HL-60/S4 (cell line): ENCODE measurements around the gene GLRA1.

Source experiments
- in situ Hi-C: fragments of 300-500 bp; cut with MboI; formaldehyde crosslinking; loops from 2 replicates; pipeline ENCODE4 v1.14.3; 2022; ENCODE audit warnings: low sequenced_read_pairs

Gene GLRA1

DNA sequence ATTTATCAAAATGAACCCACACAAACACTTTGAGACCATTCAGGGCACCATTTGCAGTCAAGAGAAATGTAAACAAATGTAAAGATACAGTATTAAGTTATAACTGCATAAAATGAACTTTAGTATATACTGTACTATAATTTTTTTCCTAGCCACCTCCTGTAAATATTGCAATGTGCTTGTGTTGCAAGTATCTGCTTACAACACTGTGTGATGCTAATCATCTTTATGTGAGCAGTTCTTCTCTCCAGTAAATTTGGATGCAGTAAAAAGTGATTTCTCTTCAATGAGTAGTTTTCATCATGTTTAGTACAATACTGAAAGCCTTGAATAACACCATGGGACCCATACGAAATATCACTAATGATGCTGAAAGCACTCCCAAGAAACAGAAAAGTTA lies 143.4 kb downstream of the GLRA1 start:
- in situ Hi-C loops: no loop called here

DNA sequence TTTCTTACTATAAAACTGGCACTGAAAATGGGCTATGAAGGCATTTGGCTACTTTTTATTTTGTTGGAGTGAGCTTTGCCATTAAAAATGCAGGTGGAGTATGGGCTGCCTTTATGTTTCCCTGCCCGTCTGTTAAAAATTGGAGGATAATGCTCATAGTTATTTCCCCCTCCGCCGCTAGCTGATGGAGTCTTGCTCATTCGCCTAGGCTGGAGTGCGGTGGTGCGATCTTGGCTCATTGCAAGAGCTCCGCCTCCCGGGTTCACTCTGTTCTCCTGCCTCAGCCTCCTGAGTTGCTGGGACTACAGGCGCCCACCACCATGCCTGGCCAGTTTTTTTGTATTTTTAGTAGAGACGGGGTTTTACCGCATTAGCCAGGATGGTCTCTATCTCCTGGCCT lies 144.3 kb downstream of the GLRA1 start:
- in situ Hi-C loops: no loop called here

DNA sequence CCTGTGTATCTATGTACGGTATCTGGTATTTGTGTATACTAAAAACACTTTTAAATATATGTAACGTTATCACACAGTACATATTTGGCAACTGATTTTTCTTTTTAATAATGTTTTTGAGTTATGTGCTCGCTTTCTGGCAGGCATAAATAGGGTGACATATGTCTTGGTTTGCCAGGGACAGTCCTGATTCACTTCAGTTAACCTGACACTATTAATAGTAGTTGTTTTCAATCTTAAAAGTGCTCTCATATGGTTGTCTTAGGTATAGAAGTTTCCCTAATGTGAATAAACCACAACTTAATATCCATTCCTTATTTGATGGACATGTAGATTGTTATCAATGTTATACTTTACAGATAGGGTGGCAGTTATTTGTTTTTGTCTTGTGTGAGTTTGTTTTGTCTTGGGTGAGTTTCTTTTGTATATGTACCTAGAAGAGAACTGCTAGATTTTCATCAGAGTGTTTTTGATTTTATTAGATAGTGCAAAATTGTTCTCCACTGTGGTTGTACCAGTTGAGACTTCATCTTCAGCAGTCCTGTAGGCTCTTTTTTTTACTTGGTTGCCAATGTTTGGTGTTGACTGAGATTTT lies 145.0 kb downstream of the GLRA1 start:
- in situ Hi-C loops: no loop called here

DNA sequence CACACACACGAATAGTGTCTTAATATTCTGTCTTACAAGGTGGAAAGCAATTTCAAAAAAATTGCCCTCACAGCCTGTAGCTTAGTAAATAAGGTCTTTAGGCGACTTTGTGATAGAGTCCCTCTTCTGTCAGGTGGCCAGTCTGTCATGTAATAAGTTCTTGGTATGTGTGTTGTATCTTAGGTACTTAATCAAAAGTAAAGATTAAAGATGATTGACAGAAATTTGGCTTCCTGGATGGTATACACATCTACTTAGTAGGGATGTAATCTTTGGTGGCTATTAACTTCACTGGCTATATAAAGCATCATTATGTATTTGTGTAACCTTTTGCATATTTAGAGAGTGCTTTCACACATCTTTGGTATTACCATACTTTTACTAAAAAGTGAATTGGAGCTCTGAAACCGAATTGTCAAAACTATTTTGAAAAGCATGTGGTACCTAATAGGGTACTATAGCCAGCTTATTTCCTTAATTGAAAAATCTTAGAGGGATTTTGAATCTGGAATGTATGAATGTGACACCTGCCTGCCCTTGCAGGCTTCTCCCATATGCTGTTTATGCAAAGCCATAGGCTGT lies 149.5 kb downstream of the GLRA1 start:
- in situ Hi-C loops: no loop called here

GRCh38 chr5:151773951-151774350 lies 150.7 kb downstream of the GLRA1 start:
- in situ Hi-C loops: no loop called here

DNA sequence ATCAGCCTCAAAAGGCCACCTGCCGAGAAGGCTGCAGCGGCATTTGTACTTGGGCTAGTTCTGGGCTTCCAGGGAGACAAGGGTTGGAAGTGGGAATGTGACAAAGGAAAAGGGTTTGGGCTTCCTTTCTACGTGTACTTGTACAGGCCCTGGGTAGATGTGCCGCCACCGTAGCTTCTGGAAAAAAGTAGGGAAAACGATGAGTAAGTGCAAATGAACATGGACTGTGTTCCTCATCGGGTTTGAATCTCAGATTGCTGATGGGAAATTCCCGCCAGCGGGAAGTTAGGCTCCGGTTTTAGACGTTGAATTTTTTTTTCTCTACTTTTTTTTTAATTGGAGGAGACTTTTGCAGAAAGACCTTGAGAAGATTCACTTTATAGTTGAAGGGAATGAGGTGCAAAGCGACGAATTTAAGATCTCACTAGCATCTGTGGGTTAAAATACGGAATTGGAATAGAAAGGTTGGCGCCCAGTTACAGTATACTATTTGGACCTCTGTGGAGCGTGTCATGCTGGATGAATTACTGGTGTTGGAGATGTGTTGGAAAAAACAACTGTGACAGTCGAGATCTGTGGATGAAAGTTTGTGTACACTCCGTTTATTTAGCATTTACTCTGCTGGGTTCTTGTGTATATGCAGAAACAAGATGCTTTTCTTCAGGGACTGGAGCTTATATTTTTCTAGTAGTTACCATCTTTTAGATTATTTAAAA lies 151.6 kb downstream of the GLRA1 start:
- in situ Hi-C loops: no loop called here
